ENCODE results near the gene SCUBE3.

SCUBE3 gene

GRCh38 chr6:35194390-35194789 lies 19.4 kb upstream of the SCUBE3 start:
- no peak overlapping the region for H3K4me3 ChIP-seq (replicated peaks; ENCODE audit: low read depth, low read length)
- no peak for DNase-seq (ENCODE audit: extremely low read depth, low read depth)
- TF ChIP-seq CTCF (IDR thresholded peaks at IDR 0.05; ENCODE audit: low read depth, low read length, missing control alignments) = no peak

- no peak for TF ChIP-seq CTCF (IDR thresholded peaks at IDR 0.05; ENCODE audit: low read depth, low read length, missing control alignments)
- no peak overlapping the region for H3K4me3 ChIP-seq (replicated peaks; ENCODE audit: low read depth, low read length)
- DNase-seq (ENCODE audit: extremely low read depth, low read depth) = no peak
Measured at GRCh38 chr6:35195120-35195780, 18.5 kb upstream of the SCUBE3 start.

- no peak for DNase-seq (ENCODE audit: extremely low read depth, low read depth)
- no peak for TF ChIP-seq CTCF (IDR thresholded peaks at IDR 0.05; ENCODE audit: low read depth, low read length, missing control alignments)
- H3K4me3 ChIP-seq (replicated peaks; ENCODE audit: low read depth, low read length) = no peak overlapping the region
Measured at GRCh38 chr6:35197196-35197595, 16.6 kb upstream of the SCUBE3 start.

GRCh38 chr6:35199866-35200265 lies 13.9 kb upstream of the SCUBE3 start:
- H3K4me3 ChIP-seq (replicated peaks; ENCODE audit: low read depth, low read length) = no peak overlapping the region
- TF ChIP-seq CTCF (IDR thresholded peaks at IDR 0.05; ENCODE audit: low read depth, low read length, missing control alignments) = no peak
- no peak for DNase-seq (ENCODE audit: extremely low read depth, low read depth)

- no peak overlapping the region for H3K4me3 ChIP-seq (replicated peaks; ENCODE audit: low read depth, low read length)
- no peak for TF ChIP-seq CTCF (IDR thresholded peaks at IDR 0.05; ENCODE audit: low read depth, low read length, missing control alignments)
- no peak for DNase-seq (ENCODE audit: extremely low read depth, low read depth)
Measured at GRCh38 chr6:35202066-35202546, 11.7 kb upstream of the SCUBE3 start.

DNA sequence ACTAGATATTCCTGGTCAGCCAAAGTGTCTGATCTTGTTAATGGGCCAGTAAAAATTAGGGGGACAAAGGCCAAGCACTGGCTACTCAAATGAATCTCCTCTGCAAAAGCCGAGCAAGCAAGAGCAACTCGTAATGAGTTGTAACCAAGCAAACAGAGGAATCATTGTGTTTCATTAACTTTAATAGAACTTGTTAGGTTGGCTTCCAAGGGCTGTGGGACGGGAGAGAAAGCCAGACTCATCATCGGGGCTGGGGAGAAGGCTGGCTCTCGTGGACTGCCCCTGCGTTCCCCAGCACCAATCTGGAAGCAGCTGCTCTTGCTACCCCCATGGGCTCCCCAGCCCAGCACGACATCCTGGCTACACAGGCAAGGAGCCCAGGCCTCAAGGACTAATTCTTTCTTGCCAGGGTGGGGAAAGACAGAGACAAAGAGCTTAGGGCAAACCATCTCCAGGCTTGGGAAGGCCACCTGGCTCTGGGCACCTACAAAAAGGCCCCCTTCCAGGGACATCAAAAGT lies 10.5 kb upstream of the SCUBE3 start:
- TF ChIP-seq CTCF (IDR thresholded peaks at IDR 0.05; ENCODE audit: low read depth, low read length, missing control alignments) = no peak
- H3K4me3 ChIP-seq (replicated peaks; ENCODE audit: low read depth, low read length) = no peak overlapping the region
- DNase-seq (ENCODE audit: extremely low read depth, low read depth) = no peak

All from HFF-Myc (cell line).